Heart left ventricle (tissue), 16 donors: ENCODE results near the gene SORBS2. TPM values are rescaled to one million over a fixed set of nuclear protein-coding genes. Genes with fewer than 3 reads are reported as not detected.

ENCODE experiments used
- ATAC-seq, 4 donors: fragments of 200-7000 bp; cut with Tn5 transposase; one replicate each; pipeline ENCODE4 v1.9.1; 2020 to 2022; ENCODE audit warnings: moderate library complexity in 4 of 4, mild to moderate bottlenecking in 3 of 4, moderate number of reproducible peaks in 1 of 4
- DNase-seq, 5 donors: peaks; one replicate each; pipeline ENCODE4 v3.0.0-alpha.2; 2020
- H3K27ac ChIP-seq, 12 donors: fragments of 200-600 bp; sonication (generic) in 4 of 12; one replicate each; pipeline versions ENCODE4 v1.5.0 to v1.8.0; 2016 to 2022; ENCODE audit warnings: mild to moderate bottlenecking in 2 of 12
- H3K27me3 ChIP-seq, 9 donors: fragments of 200-600 bp; sonication (generic) in 2 of 9; one replicate each; pipeline versions ENCODE4 v1.5.1 to v1.8.0; 2016 to 2022; ENCODE audit warnings: mild to moderate bottlenecking in 3 of 9
- H3K36me3 ChIP-seq, 9 donors: fragments of 200-600 bp; sonication (generic) in 2 of 9; one replicate each; pipeline versions ENCODE4 v1.5.0 to v1.8.0; 2018 to 2022; ENCODE audit warnings: mild to moderate bottlenecking in 2 of 9
- H3K4me1 ChIP-seq, 12 donors: fragments of 200-600 bp; sonication (generic) in 4 of 12; one replicate each; pipeline versions ENCODE4 v1.5.0 to v1.8.0; 2016 to 2022; ENCODE audit warnings: mild to moderate bottlenecking in 3 of 12
- H3K4me3 ChIP-seq, 12 donors: fragments of 200-600 bp; sonication (generic) in 4 of 12; one replicate each; pipeline versions ENCODE4 v1.5.0 to v1.8.0; 2017 to 2022; ENCODE audit warnings: mild to moderate bottlenecking in 9 of 12, moderate library complexity in 4 of 12
- H3K9me3 ChIP-seq, 12 donors: fragments of 200-600 bp; sonication (generic) in 4 of 12; one replicate each; pipeline versions ENCODE4 v1.5.0 to v1.8.0; 2016 to 2022; ENCODE audit warnings: mild to moderate bottlenecking in 1 of 12
- CTCF ChIP-seq, 12 donors: fragments of 200-600 bp; sonication (generic) in 4 of 12; IDR thresholded peaks; one replicate each; pipeline versions ENCODE4 v1.5.0 to v1.8.0; 2018 to 2022; ENCODE audit warnings: antibody characterized with exemption in 12 of 12, mild to moderate bottlenecking in 5 of 12
- POLR2A ChIP-seq, 2 donors: fragments of 450-650 bp; IDR thresholded peaks; one replicate each; pipeline ENCODE4 v1.6.1; 2017; ENCODE audit warnings: antibody characterized with exemption in 2 of 2, mild to moderate bottlenecking in 2 of 2, moderate library complexity in 2 of 2
- WGBS, 4 donors: extraction: QIAGEN DNeasy Blood & Tissue Kit in 2 of 4; methylation state at CpG; one replicate each; pipeline versions ENCODE4 v1.1.5 to v1.1.7; 2013 to 2018; 5-methylcytosine and 5-hydroxymethylcytosine counted together
- intact Hi-C, 10 donors: fragments of 100-400 bp; cut with DNase I; formaldehyde crosslinking; loops; one replicate each; pipeline versions ENCODE4 v1.11.1 to v1.14.2; 2022
- polyA plus RNA-seq, 2 donors: library from polyadenylated mRNA; stranded (reverse); fragments of 200-250 nt; gene quantifications; one replicate each; pipeline ENCODE4 v1.2.3, GENCODE V29; 2013
- total RNA-seq, 9 donors: library from RNA; depleted of rRNA in 2 of 9; stranded (reverse); fragments of >200 nt in 2 of 9; fragmentation: NEBNext Ultra II Directional in 3 of 9; extraction: Animal tissue kit (Norgen Biotek cat#: 25700) in 3 of 9; gene quantifications; one replicate each; pipeline versions ENCODE4 v1.1.0 to v1.2.4, GENCODE V29; 2016 to 2023
- donor health status: ischemic (EF 13 %, LVEDD 7.1; RV severe dilation, severe dysfunction).
- donor health status: healthy with polysubstance abuse.
- donor health status: DM: no; HTN: yes; CAD: no.
- donor health status: DM: no; HTN: no; CAD: no.
- donor health status: ischemic (EF 25% LVEDD 6.9; RV normal size, moderate dysfunction).
- donor health status: ischemic (EF 25% LVEDD 5.7; RV mildly dilated, moderate dysfunction).
- donor health status: healthy.
- donor health status: DM: yes; HTN: yes; CAD: no.
- donor health status: ischemic (EF 35%, LVEDD 5.7; RV mildly dilated, moderate dysfunction).
- donor health status: nonischemic (EF 11% LVEDD 7.7; RV severe dilation, severe dysfunction).
- donor health status: DM: yes; HTN: yes; CAD: no.
- donor health status: PGD.
- donor health status: ischemic (EF 29% LVEDD 5.4; RV normal size, mild dysfunction).
- donor health status: nonischemic (EF 23%, LVEDD 6.1; RV moderate dilation, normal function).

SORBS2 gene
- total and polyA plus RNA-seq, 11 donors: 254 to 2,158 (median 1,369) TPM

- ATAC-seq (peak; percentile 75 to 81 (median 77)), DNase-seq (no peak)
- Histone ChIP-seq H3K27ac (peak overlapping the region; percentile 24 to 81 (median 56)), H3K27me3 (no peaks in the 10 kb centered on the region), H3K36me3 (peaks cover 0 to 27% (median 0%) of the 10 kb centered on the region in 9 donors), H3K9me3 (no peaks in the 10 kb centered on the region), H3K4me1 (peaks cover 3 to 97% (median 37%) of the 10 kb centered on the region in 12 donors), H3K4me3 (peak overlapping the region in 6 of 12 donors; percentile 4 to 26 (median 6))
- TF ChIP-seq POLR2A (IDR thresholded peaks at IDR 0.05): no peak
- no peak for TF ChIP-seq CTCF (IDR thresholded peaks at IDR 0.05)
- WGBS, 4 donors: 30 to 40% (median 31%) methylated on average over 9 of the region's 9 CpGs
- intact Hi-C loops: loop anchor here in 1 of 10 donors (5.0 kb wide), 1 partner anchor 44 kb away; no protein-coding TSS in a partner anchor
Measured at GRCh38 chr4:185761352-185762235, 50.4 kb downstream of the SORBS2 start.

GRCh38 chr4:185758807-185759206, 53.2 kb downstream of the SORBS2 start:
- WGBS, 4 donors: 51 to 60% (median 51%) methylated on average over 2 of the region's 2 CpGs
- no peaks in the 10 kb centered on the region for H3K27me3 ChIP-seq
- intact Hi-C loops: no loop called here
- DNase-seq: no peak
- peaks cover 0 to 4% (median 0%) of the 10 kb centered on the region in 12 donors for H3K9me3 ChIP-seq
- peak overlapping the region in 4 of 12 donors; percentile 1 to 30 (median 16) for H3K27ac ChIP-seq
- H3K36me3 ChIP-seq: peaks cover 0 to 15% (median 0%) of the 10 kb centered on the region in 9 donors
- peaks cover 3 to 88% (median 45%) of the 10 kb centered on the region in 12 donors for H3K4me1 ChIP-seq
- TF ChIP-seq CTCF (IDR thresholded peaks at IDR 0.05) (no peak), POLR2A (IDR thresholded peaks at IDR 0.05) (no peak)
- ATAC-seq: peak in 1 of 4 donors; percentile 8
- H3K4me3 ChIP-seq: no peak overlapping the region

- no peak for TF ChIP-seq POLR2A (IDR thresholded peaks at IDR 0.05)
- TF ChIP-seq CTCF (IDR thresholded peaks at IDR 0.05): no peak
- DNase-seq (no peak), ATAC-seq (no peak)
- Histone ChIP-seq H3K27ac (peak overlapping the region in 4 of 12 donors; percentile 9 to 58 (median 28)), H3K36me3 (peaks cover 0 to 15% (median 0%) of the 10 kb centered on the region in 9 donors), H3K4me1 (peaks cover 0 to 83% (median 33%) of the 10 kb centered on the region in 12 donors), H3K4me3 (no peak overlapping the region), H3K9me3 (peaks cover 0 to 4% (median 0%) of the 10 kb centered on the region in 12 donors), H3K27me3 (no peaks in the 10 kb centered on the region)
- intact Hi-C loops: no loop called here
Measured at GRCh38 chr4:185755451-185755850, 56.5 kb downstream of the SORBS2 start.

GRCh38 chr4:185754961-185755360, 57.0 kb downstream of the SORBS2 start:
- peak in 3 of 4 donors; percentile 20 to 51 (median 44) for ATAC-seq
- peaks cover 0 to 83% (median 32%) of the 10 kb centered on the region in 12 donors for H3K4me1 ChIP-seq
- intact Hi-C loops: no loop called here

More at GRCh38 chr4:185754961-185755360, 57.0 kb downstream of the SORBS2 start:
- TF ChIP-seq POLR2A (IDR thresholded peaks at IDR 0.05): no peak
- no peak for TF ChIP-seq CTCF (IDR thresholded peaks at IDR 0.05)
- peaks cover 0 to 4% (median 0%) of the 10 kb centered on the region in 12 donors for H3K9me3 ChIP-seq
- peak overlapping the region in 5 of 12 donors; percentile 9 to 58 (median 21) for H3K27ac ChIP-seq
- DNase-seq: peak in 1 of 5 donors; percentile 41
- no peaks in the 10 kb centered on the region for H3K27me3 ChIP-seq
- peaks cover 0 to 14% (median 0%) of the 10 kb centered on the region in 9 donors for H3K36me3 ChIP-seq
- H3K4me3 ChIP-seq: no peak overlapping the region
- 48 to 54% (median 51%) methylated on average over 3 of the region's 3 CpGs for WGBS, 4 donors
